Measurements from ENCODE around the gene TNKS2.

GRCh38 chr10:91879515-91880170 is 81.4 kb downstream of the TNKS2 start:
- TF ChIP-seq GABPA (IDR thresholded peaks at IDR 0.05; ENCODE audit: low read depth) (no peak), POLR2AphosphoS5 (IDR thresholded peaks at IDR 0.05; ENCODE audit: low read depth, low read length) (no peak)
- TF ChIP-seq, protein P1, sequence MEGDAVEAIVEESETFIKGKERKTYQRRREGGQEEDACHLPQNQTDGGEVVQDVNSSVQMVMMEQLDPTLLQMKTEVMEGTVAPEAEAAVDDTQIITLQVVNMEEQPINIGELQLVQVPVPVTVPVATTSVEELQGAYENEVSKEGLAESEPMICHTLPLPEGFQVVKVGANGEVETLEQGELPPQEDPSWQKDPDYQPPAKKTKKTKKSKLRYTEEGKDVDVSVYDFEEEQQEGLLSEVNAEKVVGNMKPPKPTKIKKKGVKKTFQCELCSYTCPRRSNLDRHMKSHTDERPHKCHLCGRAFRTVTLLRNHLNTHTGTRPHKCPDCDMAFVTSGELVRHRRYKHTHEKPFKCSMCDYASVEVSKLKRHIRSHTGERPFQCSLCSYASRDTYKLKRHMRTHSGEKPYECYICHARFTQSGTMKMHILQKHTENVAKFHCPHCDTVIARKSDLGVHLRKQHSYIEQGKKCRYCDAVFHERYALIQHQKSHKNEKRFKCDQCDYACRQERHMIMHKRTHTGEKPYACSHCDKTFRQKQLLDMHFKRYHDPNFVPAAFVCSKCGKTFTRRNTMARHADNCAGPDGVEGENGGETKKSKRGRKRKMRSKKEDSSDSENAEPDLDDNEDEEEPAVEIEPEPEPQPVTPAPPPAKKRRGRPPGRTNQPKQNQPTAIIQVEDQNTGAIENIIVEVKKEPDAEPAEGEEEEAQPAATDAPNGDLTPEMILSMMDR (IDR thresholded peaks at IDR 0.05): no peak
